ENCODE results near the gene CAVIN1.
"Not testable (repeated sequence)": the region's sequence is repeated elsewhere in the genome, so short reads cannot be mapped to it uniquely, and the experiment has no call there.

CAVIN1 gene

DNA sequence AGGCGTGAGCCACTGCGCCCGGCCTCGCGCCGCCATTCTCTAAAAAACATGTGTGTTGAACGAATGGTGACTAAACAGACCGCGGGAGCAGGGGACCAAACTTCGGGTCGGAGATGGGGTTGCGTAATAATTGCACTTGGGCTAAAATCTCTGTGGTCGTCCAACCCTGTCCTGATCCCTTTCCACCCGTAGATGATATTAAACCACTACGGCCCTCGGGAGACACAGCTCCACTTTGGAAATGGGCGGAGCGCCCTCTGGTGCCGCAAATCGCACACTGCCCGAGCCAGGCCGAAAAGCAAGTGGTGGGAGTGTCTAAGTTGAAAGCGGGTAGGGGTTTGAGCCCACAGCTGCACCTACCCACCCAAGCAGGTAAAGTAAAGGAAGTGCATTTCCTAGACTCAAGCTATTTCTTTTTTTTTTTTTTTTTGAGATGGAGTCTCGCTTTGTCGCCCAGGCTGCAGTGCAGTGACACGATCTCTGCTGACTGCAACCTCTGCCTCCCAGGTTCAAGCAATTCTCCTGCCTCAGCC lies 17.0 kb downstream of the CAVIN1 start:
- DNase-seq (ENCODE audit: low read depth): no peak

DNA sequence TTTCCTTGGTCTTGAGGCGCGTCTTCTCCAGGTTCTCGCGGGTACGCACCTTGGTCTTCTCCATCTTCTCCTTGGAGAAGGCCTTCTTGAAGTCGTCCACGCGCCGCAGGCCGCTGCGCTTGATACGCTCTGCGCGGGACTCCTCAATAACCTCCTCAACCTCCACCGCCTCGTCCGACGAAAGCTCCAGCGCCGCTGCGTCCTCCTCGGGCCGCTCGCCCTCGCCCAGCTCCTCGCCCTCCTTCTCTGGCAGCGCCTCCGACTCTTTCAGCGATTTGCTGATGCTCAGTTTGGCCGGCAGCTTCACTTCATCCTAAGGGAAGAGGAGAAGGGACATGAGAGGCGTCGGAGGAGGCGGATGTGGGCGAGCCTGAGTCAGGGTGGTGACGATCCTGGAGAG lies 18.0 kb downstream of the CAVIN1 start:
- no peak for DNase-seq (ENCODE audit: low read depth)

DNA sequence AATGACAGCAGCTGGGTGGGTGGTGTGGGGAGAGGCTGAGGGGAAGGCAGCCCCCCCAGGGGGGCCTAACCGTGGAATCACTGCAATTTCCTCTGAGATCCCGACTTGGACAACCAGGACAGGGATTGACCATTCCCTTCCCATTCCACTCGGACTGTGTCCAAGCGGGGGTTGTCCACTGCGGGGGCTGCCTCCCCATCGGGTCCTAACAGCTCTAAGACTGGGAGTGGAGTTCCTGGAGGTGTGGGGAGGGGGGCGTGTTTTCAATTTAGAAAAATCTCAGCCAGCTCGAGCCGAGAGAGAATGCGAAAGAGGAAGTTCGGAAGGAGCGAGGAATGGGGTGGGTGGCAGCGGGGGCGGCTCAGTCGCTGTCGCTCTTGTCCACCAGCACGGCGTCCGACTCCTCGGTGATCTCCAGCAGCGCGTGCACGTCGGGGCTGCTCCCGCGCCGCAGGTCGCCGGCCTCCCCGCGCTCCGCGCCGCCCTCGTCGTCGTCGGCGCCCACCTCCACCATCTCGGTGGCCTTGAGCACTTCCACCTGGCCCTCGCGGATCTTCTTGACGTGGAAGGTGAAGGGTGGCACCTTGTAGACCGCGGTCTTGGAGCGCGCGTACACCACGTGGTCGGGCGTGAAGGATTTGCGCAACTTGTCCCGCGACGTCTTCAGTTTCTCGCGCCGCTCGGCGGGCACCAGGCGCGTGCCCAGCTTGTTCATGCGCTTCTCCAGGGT lies 18.6 kb downstream of the CAVIN1 start:
- DNase-seq (ENCODE audit: low read depth): no peak

DNA sequence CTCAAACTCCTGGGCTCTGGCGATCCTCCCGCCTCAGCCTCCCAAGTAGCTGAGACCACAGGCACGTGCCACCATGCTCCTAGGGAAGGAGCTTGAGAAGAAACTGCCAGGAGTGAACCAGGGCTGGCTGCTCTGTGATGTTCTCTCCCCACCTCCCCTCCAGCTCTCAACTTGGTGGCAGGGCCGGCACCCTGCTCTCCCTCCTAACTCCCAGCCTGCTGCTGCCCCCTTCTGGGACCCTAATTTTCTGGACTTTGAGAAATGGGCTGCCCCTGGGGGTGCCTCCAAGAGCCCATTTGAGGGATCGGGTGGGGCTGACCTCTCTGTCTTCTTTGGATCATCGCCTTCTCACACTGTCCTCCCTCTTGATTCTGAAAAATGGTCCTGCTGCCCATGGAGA lies 19.9 kb downstream of the CAVIN1 start:
- DNase-seq (ENCODE audit: low read depth): no peak

DNA sequence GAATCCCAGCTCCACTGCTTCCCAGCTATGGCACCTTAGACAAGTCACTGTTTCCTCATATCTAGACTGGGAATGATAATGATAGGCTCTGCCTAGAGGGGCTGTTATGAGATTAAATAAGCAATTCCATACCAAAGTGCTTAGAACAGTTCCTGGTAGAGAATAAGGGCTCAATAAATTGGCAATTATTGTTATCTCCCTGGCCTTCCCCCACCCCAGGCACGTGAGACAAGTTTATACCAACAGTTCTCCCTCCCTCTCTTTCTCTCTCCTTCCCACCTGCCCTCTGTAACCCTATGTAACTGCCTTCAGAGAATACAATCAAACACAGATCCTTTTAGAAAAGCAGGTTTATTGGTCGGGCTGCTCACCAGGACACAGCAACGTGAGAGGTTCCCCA lies 20.9 kb downstream of the CAVIN1 start:
- no peak for DNase-seq (ENCODE audit: low read depth)

DNA sequence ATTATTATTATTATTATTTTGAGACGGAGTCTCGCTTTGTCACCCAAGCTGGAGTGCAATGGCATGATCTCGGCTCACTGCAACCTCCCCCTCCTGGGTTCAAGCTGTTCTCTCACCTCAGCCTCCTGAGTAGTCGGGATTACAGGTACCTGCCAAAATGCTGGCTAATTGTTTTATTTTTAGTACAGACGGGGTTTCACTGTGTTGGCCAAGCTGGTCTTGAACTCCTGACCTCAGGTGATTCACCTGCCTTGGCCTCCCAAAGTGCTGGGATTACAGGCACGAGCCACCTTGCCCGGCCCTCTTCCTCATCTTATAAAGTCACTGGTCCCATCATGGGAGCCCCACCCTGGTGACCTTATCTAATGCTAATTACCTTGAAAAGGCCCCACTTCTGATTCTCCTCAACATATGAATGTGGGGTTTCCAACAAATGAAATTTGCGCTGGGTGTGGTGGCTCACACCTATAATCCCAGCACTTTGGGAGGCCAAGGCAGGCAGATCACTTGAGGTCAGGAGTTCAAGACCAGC lies 22.1 kb downstream of the CAVIN1 start:
- DNase-seq (ENCODE audit: low read depth): not testable (repeated sequence)

DNA sequence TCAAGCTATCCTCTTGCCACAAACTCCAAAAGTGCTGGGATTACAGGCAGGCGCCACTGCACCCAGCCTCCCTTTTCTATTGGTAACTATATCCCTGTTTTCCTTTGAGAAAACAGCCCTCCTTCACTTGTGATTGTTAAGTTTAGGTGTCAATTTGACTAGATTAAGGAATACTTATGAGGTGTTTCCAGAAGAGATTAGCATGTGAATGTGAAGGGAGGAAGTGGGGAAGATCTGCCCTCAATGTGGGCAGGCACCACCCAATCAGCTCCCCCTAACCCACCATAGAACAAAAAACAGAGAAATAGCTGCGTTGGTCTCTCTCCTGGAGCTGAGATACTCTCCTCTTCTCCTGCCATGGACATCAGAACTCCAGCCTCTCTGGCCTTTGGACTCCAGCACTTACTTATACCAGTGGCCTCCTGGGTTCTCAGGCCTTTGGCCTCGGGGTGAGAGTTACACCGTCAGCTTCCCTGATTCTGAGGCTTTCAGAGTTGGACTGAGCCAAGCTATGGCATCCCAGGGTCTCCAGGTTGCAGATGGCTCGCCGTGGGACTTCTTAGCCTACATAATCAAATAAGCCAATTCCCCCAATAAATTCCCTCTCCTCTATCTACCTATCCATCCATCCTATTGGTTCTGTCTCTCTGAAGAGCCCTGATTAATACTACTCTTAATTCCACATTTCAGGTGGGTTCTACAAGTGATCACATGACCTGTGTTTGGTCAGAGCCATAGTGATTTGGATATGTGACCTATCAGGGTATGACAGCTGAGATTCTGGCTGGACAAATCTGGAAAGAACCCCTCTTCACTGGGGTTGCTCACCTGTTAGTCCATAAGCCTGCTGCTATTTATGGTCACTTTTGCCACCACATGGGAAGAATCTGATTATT lies 22.9 kb downstream of the CAVIN1 start:
- no peak for DNase-seq (ENCODE audit: low read depth)

DNA sequence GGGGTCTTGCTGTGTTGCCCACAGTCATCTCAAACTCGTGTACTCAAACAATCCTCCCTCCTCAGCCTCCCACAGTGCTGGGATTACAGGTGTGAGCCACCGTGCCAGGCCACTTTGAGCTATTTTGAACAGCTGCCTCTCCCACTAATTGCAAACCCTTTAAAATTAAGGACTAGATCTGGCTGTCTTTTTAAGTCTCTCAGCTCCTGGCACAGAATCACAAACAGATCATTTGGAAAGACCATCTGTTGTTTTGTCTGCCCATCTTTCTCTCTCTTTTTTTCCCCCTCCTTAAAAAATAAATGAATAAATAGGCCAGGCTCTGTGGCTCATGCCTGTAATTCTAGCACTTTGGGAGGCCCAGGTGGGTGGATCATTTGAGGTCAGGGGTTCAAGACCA lies 23.9 kb downstream of the CAVIN1 start:
- no peak for DNase-seq (ENCODE audit: low read depth)

DNA sequence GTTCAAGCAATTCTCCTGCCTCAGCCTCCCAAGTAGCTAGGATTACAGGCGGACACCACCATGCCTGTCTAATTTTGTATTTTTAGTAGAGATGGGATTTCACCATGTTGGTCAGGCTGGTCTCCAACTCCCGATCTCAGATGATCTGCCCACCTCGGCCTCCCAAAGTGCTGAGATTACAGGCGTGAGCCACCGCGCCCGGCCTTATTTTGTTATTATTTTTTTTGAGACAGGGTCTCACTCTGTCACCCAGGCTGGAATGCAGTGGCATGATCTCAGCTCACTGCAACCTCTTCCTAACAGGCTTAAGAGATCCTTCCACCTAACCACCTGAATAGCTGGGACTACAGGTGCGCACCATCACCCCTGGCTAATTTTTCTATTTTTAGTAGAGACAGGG lies 27.5 kb downstream of the CAVIN1 start:
- not testable (repeated sequence) for DNase-seq (ENCODE audit: low read depth)

DNA sequence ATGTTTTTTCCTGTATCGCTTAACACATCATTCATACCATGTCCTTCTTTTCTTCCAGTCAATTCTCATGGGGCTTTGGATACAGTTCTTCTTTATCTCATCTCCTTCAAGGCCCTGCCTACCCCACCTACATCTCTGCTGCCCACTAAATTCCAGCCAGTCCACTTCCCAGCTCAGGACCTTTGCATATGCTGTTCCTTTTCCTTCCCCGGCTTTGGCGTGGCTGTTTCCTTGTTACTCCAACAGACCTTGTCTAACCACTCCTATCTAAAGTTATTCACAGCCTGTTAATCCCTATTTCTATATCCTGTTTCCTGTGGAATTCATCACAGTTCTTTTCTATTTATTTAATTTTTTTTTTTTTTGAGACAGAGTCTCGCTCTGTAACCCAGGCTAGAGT lies 28.2 kb downstream of the CAVIN1 start:
- no peak for DNase-seq (ENCODE audit: low read depth)

DNA sequence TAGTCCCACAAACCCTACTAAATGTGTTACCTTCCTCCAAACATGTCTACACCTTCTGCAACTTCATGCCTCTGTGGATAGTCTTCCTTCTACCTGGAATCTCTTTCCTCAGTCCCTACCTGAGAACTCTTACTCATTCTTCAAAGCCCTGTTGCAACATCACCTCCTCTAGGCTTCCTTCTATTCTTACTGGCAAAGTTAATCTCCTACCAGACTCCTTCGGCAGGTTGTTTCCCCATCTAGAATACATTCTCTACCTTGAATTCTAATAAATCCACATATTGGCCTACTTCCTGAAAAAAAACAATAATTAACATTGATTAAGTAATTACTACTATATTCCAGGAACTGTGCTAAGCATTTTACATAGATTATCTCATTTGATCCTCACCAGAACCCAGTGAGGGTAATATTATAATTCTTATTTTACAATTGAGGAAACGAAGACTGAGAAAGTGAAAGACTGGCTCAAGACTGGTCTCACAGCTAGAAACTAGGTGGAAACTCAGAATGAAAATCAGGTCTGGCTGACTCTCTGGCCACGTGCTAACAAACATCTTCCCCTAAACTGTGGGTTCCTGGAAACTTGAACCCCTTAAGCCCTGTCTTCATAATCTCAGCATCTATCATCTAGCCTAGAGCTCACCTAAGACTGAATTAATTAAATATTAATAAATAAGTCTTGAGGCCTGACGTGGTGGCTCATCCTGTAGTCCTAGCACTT lies 30.2 kb downstream of the CAVIN1 start:
- DNase-seq (ENCODE audit: low read depth): no peak

DNA sequence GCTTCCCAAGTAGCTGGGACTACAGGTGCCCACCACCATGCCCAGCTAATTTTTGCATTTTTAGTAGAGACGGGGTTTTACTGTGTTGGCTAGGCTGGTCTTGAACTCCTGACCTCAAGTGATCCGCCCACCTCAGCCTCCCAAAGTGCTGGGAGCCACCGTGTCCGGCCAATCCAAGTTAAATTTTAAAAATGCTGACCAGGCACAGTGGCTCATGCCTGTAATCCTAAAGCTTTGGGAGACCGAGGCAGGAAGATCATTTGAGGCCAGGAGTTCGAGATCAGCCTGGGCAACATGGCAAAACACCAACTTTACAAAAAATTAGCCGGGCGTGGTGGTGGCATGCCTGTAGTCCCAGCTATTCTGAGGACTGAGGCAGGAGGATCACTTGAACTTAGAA lies 31.6 kb downstream of the CAVIN1 start:
- not testable (repeated sequence) for DNase-seq (ENCODE audit: low read depth)

DNA sequence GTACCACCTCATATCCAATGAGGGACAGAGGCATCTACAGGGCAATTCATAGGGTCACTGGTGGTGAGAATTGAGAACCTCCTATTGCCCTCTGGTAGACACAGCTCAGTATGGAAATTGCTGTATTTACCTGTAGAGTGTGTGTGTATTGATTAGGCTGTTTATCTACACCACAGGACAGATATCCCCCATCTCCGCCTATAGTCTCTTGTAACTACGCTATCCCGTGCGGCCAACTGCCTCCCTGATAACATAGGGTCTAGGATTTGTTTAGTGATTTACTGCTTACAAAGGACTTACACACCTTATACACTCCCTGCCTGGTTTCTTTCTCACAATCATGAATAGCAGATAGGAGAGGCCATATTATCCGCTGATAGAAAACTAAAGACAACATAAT lies 33.2 kb downstream of the CAVIN1 start:
- no peak for DNase-seq (ENCODE audit: low read depth)

DNA sequence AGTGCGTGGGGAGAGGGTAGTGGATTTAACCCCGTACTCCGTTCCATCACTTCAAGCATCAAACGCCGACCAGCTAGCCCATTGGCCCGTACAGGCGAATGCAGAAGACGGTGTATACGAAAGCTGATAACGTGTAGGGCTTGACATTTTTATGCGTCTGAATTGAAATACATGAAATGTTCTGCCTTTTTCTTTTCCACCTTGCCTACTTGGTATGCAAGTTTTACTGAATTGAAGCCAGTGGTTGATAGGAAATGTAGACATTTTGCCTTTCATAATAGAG lies 34.0 kb downstream of the CAVIN1 start:
- no peak for DNase-seq (ENCODE audit: low read depth)

DNA sequence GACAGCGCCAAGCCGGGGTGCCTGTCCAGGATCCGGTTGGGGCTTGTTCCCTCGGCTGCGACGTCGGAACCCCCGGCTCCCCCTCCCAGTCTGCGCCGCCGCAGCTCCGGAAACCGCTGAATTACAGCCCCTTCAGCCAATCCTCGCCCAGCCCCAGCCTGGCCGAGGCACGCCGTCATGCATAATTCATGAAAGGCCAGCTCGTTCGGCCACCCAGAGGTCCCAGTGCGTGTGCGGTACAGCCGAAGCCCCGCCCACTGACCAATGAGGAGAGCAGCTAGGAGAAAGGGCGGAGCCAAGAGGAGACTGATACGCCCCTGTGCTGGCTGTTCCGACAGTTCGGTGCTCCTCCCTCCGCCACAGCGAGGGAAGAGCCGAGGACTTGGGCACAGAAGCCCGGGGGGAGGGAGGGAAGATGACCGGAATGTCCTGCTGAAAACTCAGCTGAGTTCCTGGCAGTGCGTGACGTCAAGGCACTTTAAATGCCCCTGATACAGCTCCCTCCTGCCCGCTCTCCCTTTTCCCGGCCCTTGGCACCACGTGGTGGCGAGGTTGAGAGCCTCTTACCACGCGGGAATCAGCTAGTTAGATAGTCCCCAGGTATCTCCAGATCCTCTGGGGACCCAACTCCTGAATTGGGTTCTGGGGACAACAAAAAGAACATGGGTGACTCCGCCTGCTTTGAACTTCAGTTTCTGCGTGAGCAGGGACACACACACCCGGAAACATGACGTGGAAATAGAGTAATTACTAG lies 34.5 kb downstream of the CAVIN1 start, which contains the start of gene STAT3:
STAT3 (minus strand) TSS at position 62 of the 754 bp plus-strand sequence. CDS start 39,926 bp downstream, outside the sequence.
- DNase-seq (ENCODE audit: low read depth): peak; percentile 99

DNA sequence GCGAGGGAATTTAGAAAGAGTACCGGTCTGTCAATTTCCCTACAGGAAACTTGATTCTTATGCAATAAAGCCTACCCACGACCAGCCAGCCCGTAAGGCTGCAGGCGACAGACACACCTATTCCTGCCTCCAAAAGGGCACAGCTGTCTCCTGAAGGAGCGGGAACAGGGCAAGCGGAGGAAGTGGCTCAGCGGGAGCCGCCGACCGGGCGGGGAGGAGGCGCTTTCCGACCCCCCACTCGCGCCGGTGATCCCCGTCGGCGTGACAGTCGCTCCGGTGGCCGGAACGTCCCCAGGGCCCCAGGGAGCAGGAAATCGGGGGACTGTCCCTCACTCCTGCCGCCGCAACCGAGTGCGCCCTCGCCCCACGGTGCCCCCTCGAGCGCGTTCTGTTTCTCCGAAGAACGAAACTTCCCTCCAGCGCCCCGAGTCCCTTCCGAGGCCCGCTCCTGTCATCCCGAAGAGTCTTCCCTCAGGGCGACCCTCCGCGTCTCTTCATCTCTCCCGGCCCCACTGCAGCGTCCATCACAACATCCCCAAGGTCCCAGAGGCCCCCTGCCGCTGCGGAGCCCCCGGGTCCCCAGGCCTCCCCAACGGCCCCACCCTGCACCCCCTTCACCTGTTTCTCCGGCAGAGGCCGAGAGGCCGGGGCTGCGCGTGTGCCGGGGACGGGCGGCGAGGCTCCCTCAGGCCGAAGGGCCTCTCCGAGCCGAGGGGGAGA lies 35.2 kb downstream of the CAVIN1 start:
- DNase-seq (ENCODE audit: low read depth): no peak

DNA sequence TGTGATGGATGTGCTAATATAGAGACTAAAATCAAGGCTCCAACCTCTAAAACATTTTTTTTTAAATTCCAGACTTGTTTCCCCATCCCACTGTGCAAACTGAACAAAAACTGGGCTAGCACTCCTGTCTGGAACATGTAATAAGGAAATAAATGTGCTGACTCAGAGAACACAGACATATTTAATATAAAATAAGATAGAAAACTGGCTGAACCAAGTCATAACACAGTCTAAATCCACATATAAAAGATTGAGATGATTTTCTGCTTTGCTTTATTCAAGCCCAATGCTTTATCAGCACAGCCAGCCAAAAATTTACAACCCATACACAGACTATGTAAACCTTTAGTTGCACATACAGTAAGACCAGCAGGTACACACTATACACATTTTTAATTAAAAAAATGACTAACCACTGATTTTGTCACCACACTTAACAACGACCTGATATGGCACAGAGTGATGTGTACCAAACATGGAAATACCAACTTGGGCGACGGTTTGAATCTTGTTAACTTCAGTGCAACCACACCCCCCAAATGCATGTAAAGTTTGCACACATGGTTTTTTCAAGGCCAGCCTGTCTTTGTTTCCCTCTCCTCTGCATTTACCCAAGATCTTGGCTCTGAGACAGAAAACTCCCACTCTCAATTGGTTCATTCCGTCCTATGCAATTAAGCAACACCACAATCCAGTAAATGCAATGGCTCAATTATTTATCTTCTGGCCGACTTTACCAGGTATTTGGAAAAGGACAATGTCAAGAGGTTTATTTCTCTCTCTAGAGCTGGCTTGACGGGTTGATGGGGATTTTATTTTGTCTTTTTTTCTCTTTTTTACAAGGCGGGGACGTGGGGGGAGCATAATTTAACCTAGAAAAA lies 36.0 kb downstream of the CAVIN1 start:
- no peak for DNase-seq (ENCODE audit: low read depth)

DNA sequence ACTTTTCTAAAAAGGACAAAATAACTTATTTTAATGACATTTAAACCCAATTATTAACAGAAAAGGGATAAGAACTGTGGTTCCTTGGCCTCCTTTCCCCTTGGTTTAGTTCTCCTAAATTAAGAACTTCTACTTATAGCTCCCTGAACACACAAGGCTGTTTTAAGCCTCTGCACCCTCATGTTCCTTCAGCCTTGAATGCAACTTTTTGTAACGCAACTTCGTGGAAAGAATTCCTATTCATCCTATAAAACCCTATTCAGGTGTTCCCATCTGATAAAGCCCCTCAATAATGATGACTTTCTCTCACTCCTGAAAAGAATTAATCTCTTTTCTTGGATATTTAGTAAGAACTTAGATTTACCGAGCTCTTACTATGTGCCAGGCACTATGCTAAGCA lies 41.2 kb downstream of the CAVIN1 start:
- no peak for DNase-seq (ENCODE audit: low read depth)

DNA sequence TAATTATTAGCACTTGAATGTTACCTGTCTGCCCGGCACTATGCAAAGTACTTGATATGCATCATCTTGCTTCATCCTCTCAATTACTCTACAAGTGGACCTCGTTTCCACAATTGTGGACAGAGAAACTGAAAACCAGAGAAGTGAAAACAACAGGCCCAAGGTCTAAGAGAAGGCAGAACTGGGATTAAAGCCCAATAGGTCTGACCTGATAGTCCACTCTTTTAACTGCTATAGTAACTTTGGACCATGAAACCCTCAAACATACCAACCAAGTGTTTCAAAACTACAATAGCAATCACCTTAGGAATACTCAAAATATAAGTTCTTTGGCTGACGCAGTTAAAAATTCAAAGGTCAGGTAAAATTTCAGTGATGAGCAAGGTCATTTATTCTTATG lies 42.1 kb downstream of the CAVIN1 start:
- no peak for DNase-seq (ENCODE audit: low read depth)
